Activated CD4-positive, CD25-positive, alpha-beta regulatory T cell (primary cell): ENCODE measurements around the gene MGAT4B.
"Not testable (repeated sequence)": the region's sequence is repeated elsewhere in the genome, so short reads cannot be mapped to it uniquely, and the experiment has no call there.

Source experiments
- DNase-seq, 4 experiments: peaks; one replicate each; lab custom pipeline; 2025; lab: John Stamatoyannopoulos, UW

Gene MGAT4B

DNA sequence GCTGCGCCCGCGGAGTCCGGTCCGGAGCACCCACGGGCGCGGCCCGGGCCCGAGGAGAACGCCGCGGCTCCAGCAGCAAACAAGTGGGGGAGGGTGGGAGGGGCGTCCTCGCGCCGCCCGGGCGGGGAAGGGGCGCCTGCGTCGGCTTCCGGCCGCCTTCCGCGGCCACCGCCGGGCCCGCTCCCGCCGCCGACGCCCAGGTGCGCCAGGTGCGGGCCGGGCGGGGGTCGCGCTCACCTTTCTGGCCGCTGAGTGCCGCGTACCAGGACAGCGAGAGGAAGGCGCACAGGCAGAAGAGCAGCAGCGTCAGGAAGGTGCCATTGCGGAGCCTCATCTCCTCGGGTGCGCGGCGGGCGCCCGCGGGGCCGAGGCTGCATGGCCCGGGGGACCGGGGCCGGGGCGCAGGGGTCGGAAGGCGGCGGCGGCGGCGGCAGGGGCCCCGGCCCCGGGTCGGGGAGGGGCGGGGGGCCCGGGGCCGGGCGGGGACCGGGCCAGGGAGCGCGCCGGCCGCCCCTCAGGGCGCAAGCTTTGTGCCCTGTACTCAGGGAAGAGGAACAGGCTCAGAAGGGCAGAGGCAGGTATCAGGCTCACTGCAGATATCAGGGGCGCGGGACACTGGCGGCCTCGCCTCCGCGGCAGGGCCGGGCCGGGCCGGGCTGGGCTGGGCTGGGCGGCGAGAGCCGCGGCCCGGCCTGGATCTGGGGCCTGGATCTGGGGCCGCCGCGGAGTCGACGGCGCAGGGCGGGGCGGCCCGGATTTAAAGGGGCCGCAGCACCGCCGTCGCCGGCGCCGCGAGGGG lies at the start of gene MGAT4B:
Gene MGAT4B, minus strand, starts transcription at position 617 of the 799 bp plus-strand sequence. Its CDS starts 283 bp downstream, at position 334.
- DNase-seq: peak in 2 of 4 experiments; percentile 35 to 46

DNA sequence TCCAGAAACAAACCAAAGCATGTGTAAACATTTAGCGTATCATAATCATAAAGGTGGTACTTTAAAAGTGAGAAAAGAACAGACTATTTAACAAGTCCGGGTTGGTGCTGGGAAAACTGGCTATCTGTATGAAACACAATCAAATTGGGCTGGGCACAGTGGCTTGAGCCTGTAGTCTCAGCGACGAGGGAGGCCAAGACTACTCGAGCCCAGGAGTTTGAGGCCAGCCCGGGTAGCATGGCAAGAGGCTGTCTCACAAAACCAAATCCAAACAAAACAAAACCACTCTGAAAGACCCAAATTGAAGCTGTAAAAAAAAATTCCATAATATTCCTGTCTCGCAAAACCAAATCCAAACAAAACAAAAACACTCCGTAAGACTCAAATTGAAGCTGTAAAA lies 47.7 kb upstream of the MGAT4B start:
- no peak for DNase-seq

DNA sequence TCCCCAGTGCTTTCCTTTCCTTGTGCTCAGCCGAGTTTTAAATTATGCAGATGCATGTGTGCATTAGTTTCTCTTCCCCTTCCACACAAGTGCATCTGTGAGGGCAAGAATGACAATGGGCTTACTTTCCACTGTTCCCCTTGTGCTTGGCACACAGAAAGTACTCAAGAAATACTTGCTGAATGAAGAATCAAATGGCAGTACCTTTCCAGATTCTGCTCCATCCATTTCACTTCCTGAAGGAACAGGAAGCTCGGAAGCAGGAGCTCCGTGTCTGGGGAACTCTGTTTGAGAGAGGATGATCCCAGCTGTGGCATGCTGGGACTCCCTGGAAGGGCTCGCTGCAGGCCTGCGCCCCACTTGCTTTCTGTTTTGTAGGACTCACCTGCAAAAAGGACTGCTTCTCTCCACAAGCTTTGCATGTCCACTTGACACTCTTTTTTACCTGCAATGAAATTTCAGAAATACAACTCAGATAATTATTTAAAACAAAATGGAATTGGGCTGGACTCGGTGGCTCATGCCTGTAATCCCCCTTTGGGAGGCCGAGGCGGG lies 46.4 kb upstream of the MGAT4B start:
- no peak for DNase-seq

DNA sequence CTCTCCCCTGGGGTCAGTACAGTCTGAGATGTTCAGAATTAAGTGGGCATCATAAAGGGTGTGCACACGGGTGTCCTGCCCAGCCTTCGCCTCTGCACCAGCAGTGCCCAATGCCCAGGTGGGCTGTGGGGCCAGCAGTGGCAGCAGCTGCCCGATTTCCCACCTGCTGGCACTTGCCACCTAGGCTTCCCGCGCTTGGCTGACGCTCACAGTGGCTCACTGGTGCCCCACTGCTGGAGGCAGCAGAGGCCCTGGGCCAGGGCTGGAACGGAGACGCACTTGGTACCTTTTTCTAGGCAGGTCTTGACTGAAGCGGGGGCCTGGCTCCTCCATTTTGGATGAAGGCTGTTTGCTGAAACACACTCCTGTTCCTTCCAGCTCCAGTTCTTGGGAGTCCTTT lies 35.0 kb upstream of the MGAT4B start:
- DNase-seq: no peak

DNA sequence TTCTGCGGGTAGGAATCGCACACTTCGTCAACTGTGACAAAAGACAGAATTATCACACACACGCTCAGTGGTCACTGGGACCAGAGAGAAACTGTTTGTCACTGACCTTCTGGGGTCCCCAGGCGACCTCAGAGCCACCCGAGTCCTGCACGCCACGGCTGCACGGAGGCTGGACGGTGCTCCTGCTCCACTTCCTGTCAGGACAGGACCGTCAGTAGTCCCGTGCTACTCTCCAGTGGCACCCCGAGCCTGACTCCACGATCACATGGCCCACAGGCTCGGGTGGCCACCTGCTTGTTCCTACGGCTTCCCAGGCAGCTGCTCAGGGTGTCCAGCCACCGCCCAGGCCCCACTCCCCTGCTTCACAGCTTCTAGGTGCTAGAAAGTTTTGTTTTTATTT lies 34.1 kb upstream of the MGAT4B start:
- DNase-seq: no peak

DNA sequence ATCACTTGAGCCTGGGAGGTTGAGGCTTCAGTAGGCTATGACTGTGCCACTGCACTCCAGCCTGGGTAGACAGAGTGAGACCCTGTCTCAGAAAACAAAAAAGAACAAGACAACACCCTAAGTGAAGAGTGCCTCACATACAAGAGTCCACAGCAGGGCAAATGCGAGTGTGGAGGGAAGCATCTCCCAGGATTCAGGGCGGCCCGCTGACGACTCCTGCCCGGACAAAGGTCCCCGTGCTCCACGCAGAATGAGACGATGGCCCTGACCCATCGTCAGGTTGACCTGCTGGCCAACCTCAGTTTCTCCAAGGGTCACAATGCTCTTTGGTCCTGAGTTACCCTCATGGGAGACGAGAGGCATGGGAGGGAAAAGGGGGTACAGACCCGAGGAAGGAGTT lies 33.7 kb upstream of the MGAT4B start:
- no peak for DNase-seq

DNA sequence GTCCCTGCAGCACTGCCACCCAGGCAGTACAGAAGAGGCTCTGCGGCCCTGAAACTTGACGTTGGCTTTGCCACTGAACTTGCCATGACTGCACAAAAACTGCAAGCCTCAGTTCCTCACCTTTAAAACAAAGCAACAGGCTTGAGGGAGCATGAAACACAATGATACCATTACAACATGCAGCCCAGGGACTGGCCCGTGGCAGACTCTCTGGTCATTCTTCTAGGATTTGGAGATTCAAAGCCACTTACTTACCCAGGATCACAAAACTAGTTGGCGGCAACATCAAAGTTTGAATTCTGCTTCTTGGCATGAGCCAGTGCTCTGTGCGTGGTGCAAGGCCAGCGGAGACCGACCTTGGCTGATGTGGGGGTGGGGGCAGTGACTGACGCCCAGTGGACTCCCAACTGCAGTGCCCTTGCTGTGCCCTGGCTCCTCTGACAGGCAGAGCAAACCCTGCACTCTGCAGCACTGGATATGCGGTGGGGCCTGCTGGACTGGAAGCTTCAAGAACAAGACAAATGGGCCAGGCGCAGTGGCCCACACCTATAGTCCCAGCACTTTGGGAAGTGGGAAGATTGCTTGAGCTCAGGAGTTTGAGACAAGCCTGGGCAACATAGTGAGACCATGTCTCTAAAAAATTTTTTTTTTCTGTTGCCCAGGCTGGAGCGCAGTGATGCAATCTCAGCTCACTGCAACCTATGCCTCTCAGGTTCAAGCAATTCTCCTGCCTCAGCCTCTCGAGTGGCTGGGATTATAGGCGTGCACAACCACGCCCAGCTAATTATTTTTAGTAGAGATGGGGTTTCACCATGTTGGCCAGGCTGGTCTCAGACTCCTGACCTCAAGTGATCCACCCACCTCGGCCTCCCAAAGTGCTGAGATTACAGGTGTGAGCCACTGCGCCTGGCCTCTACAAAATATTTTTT lies 32.9 kb upstream of the MGAT4B start:
- no peak for DNase-seq

DNA sequence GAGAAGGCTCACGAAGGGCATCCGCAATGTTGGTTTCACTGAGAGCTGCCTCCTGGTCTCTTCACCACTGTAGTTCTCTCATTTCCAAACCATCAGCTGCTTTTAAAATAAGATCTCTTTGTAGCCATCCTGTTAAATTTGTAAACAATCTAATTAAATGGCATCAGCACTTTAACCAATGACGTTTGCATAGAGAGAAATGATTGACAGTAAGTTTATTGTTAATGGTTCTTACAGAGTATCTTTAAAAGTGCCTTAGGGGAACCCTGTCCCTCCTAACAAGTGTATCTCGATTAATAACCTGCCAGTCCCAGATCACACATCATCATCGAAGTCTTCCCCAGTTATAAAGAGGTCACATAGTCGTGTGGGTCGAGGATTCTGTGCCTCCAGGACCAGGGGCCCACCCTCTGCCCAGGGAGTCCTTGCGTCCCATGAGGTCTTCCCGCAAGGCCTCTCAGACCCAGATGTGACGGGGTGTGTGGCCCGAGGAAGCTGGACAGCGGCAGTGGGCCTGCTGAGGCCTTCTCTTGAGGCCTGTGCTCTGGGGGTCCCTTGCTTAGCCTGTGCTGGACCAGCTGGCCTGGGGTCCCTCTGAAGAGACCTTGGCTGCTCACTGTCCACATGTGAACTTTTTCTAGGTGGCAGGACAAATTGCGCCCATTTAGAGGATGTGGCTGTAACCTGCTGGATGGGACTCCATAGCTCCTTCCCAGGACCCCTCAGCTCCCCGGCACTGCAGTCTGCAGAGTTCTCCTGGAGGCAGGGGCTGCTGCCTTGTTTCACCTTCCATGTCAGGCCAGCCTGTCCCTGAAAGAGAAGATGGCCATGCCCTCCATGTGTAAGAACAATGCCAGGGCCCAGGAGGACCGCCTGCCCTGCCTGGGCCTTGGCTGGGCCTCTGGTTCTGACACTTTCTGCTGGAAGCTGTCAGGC lies 30.7 kb upstream of the MGAT4B start:
- no peak for DNase-seq

DNA sequence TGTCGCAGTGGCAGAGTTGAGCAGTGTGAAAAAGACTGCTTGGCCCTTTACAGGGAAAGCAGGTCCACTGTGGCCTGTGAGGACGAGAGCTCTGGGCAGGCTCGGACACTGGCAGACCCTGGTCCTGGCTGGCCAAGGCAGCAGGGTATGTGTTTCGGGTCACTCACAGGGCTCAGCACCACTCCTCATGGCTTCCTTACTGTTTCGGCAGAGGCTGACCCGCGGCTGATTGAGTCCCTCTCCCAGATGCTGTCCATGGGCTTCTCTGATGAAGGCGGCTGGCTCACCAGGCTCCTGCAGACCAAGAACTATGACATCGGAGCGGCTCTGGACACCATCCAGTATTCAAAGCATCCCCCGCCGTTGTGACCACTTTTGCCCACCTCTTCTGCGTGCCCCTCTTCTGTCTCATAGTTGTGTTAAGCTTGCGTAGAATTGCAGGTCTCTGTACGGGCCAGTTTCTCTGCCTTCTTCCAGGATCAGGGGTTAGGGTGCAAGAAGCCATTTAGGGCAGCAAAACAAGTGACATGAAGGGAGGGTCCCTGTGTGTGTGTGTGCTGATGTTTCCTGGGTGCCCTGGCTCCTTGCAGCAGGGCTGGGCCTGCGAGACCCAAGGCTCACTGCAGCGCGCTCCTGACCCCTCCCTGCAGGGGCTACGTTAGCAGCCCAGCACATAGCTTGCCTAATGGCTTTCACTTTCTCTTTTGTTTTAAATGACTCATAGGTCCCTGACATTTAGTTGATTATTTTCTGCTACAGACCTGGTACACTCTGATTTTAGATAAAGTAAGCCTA lies 29.8 kb upstream of the MGAT4B start:
- DNase-seq: peak in 3 of 4 experiments; percentile 27 to 43 (median 37)

DNA sequence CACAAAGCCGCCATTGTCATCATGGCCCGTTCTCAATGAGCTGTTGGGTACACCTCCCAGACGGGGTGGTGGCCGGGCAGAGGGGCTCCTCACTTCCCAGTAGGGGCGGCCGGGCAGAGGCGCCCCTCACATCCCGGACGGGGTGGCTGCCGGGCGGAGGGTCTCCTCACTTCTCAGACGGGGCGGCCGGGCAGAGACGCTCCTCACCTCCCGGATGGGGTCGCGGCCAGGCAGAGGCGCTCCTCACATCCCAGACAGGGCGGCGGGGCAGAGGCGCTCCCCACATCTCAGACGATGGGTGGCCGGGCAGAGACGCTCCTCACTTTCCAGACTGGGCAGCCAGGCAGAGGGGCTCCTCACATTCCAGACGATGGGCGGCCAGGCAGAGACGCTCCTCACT lies 28.2 kb upstream of the MGAT4B start:
- DNase-seq: not testable (repeated sequence)

DNA sequence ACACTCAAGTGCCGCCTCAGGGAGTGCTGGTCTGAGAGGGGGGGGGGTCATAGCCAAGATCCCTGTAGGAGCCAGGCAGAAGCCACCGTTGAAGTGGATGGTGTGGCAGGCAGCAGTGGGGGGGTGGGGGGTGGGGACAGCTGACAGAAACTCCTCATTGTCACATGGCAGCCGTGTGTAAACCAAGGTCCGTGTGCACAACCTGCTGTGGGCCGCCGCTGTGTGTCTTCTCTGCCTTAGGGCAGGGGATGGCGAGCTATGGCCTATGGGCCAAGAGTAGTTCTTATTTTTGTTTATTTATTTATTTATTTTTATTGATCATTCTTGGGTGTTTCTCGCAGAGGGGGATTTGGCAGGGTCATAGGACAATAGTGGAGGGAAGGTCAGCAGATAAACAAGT lies 27.5 kb upstream of the MGAT4B start:
- DNase-seq: no peak

DNA sequence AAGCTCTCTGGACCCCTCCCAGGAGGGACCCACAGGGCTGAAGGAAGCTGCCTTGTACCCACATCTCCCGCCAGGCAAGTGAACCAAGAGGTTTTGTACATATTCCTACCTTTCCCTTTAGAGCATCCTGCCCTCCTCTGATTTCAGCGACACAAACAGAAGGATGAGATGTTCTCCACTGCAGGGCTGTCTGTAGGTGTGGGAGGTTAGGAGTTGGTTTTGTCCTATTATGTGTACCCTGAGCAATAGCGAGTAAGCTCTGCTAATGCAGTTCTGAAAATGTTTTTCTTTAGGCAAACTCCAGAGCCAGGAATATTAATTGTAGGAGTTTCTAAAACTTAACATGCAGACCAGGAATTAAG lies 27.0 kb upstream of the MGAT4B start:
- DNase-seq: no peak

DNA sequence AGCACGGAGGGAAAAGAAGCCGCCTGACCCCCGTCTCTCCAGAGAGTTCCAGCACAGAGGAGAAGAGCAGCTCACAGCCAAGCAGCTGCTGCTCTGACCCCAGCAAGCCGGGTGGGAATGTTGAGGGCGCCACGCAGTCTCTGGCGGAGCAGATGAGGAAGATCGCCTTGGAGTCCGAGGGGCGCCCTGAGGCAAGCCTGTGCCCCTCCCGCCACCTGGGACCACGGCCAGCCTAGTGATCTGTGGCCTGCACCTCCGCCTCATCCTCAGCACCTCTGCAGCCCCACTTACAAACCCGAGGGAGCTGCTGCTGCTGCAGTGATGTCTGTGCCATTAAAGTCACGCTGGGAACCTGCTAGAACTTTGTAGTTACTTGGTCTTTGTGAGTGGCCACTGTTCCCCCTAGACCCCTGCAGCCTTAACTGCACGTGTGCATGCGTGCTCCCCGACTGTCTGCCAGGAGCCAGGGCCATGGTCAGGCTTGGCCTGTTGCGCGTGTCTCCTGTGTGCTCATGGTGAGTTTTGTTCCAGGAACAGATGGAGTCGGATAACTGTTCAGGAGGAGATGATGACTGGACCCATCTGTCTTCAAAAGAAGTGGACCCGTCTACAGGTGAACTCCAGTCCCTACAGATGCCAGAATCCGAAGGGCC lies 26.5 kb upstream of the MGAT4B start:
- no peak for DNase-seq

DNA sequence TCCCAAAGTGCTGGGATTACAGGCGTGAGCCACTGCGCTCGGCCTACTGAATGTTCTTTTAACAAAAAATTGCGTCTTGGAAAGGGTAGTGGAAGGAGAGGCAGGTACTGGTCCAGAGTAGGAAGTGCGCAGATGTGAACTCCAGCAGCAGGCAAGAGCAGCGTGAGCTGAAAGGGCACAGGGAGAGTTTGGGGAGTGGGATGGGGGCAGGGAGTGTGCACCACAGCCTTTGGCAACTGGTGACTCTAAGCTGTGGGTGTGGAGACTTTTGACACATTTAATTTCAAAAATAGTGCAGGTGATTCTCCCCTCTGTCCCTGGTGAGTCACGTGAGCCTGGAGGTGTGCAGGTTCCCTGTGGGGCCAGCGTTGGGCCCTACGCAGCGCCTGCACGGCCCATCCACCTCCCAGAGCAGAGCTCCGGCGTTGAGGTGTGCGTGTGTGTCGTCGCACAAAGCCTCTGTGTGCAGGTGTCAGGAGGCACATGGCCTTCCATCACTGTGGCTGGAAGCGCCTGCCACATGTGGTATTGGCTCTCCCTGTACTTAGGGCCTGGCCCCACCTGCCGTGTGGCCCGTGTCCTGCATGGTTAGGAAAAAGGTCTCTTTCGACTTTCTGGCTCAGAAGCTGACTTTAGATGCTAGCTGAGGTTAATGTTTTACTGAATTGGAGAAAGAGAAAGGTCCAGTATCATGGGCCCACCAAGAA lies 25.5 kb upstream of the MGAT4B start:
- no peak for DNase-seq

DNA sequence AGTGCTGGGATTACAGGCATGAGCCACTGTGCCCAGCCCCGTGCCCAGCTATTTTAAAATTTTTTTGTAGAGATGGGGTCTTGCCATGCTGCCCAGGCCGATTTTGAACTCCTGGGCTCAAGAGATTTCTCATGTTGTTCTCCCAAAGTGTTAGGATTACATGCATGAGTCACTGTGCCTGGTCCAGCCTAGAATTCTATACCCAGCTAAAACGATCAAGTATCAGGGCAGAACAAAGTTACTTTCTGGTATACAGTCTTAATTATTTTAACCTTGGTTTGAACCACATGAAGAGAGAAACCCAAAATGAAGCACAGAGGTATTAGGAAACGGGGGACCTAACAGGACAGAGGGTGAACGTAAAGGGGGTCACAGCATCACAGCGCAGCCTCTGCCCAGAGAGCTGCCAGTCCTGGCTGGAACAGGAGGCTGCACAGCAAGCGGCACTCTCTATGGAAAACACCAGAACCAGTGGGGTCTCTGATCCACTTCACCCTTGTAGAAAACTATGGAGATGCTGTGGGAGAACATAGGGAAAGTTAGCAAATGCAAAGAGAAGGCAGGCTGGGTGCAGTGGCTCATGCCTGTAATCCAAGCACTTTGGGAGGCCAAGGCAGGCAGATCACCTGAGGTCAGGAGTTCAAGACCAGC lies 24.3 kb upstream of the MGAT4B start:
- no peak for DNase-seq

DNA sequence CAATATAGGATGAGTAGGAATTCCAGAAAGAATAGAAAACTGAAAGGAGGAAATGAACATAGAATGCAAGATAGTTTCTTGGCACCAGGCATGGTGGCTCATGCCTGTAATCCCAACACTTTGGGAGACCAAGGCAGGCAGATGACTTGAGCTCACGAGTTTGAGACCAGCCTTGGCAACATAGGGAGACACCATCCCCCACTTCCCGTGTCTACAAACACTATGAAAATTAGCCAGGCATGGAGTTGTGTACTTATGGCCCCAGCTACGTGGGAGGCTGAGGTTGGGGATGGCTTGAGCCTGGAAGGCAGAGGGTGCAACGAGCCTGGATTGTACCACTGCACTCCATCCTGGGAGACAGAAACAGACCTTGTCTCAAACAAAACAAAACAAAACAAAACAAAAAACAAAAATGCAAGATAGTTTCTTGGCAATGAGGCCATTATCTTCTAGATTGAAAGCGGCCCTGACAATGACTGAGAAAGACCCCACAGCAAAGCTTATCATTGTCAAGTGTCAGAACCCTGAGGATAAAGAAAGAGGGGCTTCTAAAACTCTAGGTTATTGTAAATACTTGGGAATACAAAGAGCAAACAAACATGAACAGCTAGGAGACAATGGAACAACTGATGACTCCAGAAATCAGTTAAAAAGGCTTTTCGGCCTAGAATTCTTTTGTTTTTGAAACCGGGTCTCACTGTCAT lies 23.2 kb upstream of the MGAT4B start:
- DNase-seq: no peak

DNA sequence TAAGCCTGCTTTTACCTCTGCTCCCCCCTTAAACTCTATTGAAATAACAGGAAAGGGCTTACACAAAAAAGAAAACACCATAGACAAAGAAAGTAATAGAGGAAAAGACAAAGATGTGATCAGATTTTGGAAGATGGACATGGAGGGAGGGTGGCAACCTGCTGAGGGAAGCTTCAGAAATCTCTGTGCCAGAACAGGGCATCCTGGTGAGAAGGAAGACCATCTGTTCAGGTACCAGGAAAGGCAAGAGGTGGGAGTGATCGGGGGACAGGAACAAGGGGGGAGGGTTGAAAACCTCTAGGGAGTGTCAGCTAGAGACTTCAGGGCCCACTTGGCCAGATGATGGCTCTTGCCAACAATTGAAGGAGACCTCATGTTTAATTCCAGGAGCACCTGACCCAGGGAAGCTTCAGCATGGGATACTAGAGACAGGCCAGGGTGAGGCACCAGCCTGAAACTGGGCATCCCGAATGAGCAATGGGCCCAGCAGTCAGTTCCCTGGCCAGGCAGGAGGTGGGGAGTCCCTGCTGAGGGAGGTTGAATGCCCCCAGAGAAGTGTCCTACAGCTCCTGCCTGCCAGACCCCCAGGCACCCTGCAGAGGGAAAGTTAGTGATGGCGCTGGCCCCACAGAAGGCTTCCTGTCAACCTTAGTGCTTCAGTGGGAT lies 22.2 kb upstream of the MGAT4B start:
- DNase-seq: no peak

DNA sequence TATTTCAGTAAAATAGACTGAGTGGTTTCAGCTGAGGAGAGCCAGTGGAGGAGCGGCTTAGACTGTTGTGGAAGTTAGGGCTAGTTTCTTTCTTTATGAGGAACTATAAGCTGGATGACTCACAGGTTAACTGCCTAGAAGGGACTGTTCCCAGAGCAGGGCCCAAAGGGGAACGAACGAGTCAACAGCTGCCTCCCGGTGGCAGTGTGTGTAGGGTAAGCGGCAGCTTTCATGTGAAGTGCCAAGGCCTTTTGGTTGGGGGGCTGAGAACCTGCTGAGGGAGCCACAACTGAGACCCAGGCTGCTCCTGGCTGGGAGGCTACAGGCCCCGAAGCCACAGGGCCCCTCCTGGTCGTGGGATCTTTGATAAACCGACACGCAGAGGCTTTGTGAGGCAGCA lies 21.0 kb upstream of the MGAT4B start:
- no peak for DNase-seq
